Neural progenitor cell (in vitro differentiated cells): ENCODE measurements around the gene LRIG3.

Source experiments
- EZH2 ChIP-seq: fragments of 200-600 bp; sonication (generic); IDR thresholded peaks from 2 replicates; pipeline ENCODE4 v1.6.1; 2017; ENCODE audit warnings: antibody characterized with exemption, mild to moderate bottlenecking, moderate library complexity
- EZH2phosphoT487 ChIP-seq: fragments of 200-600 bp; sonication (generic); IDR thresholded peaks from 2 replicates; pipeline ENCODE4 v1.6.1; 2017; ENCODE audit warnings: antibody characterized with exemption
- TF ChIP-seq, protein P1 (sequence below): fragments of 200-600 bp; sonication (generic); IDR thresholded peaks from 2 replicates; pipeline ENCODE4 v1.5.1; 2017; ENCODE audit warnings: antibody characterized with exemption, mild to moderate bottlenecking

DNA sequence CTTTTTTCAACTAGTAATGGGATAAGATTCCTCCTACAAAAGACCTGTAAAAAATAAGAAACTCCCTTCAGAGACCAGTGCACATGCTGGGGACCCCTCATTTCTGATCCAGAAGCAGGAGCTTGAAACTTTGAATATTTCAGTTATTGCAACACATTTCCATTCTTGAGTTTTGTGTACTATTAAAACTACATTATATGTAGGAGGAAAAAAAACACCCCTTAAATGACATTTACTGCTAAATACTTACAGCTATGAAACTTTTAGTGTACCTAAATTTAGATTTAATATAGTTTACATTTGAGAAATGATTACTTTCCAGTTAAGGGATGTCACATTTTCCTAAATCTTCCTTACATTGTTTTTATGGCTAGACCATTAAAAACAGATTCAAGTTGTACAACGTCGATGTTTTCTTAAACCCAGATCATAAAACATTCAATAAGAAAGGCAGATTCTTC, 4.1 kb downstream of the LRIG3 start:
- TF ChIP-seq, protein P1, sequence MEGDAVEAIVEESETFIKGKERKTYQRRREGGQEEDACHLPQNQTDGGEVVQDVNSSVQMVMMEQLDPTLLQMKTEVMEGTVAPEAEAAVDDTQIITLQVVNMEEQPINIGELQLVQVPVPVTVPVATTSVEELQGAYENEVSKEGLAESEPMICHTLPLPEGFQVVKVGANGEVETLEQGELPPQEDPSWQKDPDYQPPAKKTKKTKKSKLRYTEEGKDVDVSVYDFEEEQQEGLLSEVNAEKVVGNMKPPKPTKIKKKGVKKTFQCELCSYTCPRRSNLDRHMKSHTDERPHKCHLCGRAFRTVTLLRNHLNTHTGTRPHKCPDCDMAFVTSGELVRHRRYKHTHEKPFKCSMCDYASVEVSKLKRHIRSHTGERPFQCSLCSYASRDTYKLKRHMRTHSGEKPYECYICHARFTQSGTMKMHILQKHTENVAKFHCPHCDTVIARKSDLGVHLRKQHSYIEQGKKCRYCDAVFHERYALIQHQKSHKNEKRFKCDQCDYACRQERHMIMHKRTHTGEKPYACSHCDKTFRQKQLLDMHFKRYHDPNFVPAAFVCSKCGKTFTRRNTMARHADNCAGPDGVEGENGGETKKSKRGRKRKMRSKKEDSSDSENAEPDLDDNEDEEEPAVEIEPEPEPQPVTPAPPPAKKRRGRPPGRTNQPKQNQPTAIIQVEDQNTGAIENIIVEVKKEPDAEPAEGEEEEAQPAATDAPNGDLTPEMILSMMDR = no peak
- TF ChIP-seq EZH2 (no peak), EZH2phosphoT487 (no peak)
